ENCODE results near the gene TRIM13.
A peak's percentile ranks its signal among the peaks of the same experiment; 100 is the strongest.
"Not testable (repeated sequence)": the region's sequence is repeated elsewhere in the genome, so short reads cannot be mapped to it uniquely, and the experiment has no call there.

TRIM13 gene

GRCh38 chr13:49986471-49986870, 10.4 kb upstream of the TRIM13 start:
- no peak overlapping the region for H3K4me3 ChIP-seq (ENCODE audit: low read depth, low read length)
- no peak for TF ChIP-seq CTCF (IDR thresholded peaks at IDR 0.05; ENCODE audit: low read depth, low read length)

DNA sequence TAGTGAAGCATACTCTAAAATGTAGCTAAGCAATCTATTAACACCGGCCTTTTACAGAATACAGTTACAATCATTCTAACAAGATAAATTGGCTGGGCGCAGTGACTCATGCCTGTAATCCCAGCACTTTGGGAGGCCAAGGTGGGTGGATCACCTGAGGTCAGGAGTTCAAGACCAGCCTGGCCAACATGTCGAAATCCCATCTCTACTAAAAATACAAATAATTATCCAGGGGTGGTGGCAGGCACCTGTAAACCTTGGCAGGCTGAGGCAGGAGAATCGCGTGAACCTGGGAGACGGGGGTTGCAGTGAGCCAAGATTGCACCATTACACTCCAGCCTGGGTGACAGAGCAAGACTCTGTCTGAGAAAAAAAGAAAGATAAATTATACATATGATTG, 6.2 kb upstream of the TRIM13 start:
- H3K4me3 ChIP-seq (ENCODE audit: low read depth, low read length): not testable (repeated sequence)

GRCh38 chr13:49993111-49993510, 3.7 kb upstream of the TRIM13 start:
- H3K4me3 ChIP-seq (ENCODE audit: low read depth, low read length): no peak overlapping the region
- no peak for TF ChIP-seq CTCF (IDR thresholded peaks at IDR 0.05; ENCODE audit: low read depth, low read length)

- no peak for TF ChIP-seq CTCF (IDR thresholded peaks at IDR 0.05; ENCODE audit: low read depth, low read length)
- H3K4me3 ChIP-seq (ENCODE audit: low read depth, low read length): no peak overlapping the region
These were observed 3.2 kb upstream of the TRIM13 start for GRCh38 chr13:49993666-49994065.

GRCh38 chr13:49995625-49996101, 1.2 kb upstream of the TRIM13 start:
- peak overlapping the region; percentile 70 for H3K4me3 ChIP-seq (ENCODE audit: low read depth, low read length)
- TF ChIP-seq CTCF (IDR thresholded peaks at IDR 0.05; ENCODE audit: low read depth, low read length): no peak

DNA sequence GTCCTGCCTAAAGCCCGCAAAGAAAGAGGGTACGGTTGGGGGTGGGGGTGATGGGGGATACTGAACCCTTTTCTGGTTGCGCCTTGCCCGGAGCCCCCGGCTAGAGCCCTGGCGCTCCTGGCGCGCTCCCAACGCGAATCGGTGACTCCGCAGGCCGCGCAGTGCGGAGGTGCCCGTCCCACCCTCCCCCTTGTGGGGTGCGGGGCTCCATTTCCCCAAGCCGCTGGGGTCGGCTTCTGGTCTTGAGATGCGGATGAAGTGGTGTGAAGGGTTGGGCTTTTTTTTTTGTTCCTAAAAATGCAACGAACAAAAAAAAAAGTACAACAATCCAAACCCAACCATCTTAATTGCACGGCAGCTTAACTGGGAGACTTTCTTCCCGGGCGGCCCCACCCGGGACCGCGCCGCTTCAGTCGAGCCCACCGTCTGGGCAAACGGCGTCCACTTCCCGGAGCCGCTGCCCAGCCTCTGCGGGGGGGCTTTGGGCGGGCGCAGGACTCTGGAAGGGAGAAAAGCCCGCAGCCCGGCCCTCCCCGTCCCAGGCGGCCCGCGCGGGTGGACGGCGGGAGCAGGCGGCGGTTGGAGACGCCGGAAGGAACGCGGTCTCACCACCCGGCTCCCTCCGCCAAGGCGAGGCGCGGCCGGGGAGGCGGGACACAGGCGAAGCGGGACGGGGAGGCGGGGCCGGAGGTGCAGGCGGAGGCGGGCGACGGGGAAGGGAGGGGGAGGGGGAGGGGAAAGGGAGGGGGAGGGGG, 504 bp upstream of the TRIM13 start:
- peak overlapping the region; percentile 70 for H3K4me3 ChIP-seq (ENCODE audit: low read depth, low read length)
- no peak for TF ChIP-seq CTCF (IDR thresholded peaks at IDR 0.05; ENCODE audit: low read depth, low read length)

GRCh38 chr13:49997955-49998354, 1.1 kb downstream of the TRIM13 start:
- no peak for TF ChIP-seq CTCF (IDR thresholded peaks at IDR 0.05; ENCODE audit: low read depth, low read length)

More at GRCh38 chr13:49997955-49998354, 1.1 kb downstream of the TRIM13 start:
- H3K4me3 ChIP-seq (ENCODE audit: low read depth, low read length): peak overlapping the region; percentile 80
